Measurements from ENCODE around the gene UNC93A. TPM values are rescaled to one million over a fixed set of nuclear protein-coding genes. Genes with fewer than 3 reads are reported as not detected.
"Not testable (repeated sequence)": the region's sequence is repeated elsewhere in the genome, so short reads cannot be mapped to it uniquely, and the experiment has no call there.

Gene UNC93A
- total RNA-seq, 1 experiment from 2014 or later = not detected

GRCh38 chr6:167356874-167357273, 65.8 kb downstream of the UNC93A start:
- no peak for TF ChIP-seq CTCF (conservative IDR thresholded peaks at IDR 0.05; ENCODE audit: low read depth, low read length)
- no peak for TF ChIP-seq EZH2 (IDR thresholded peaks at IDR 0.05; ENCODE audit: borderline replicate concordance, low read depth, low read length, poor library complexity, severe bottlenecking)
- H3K27ac ChIP-seq (ENCODE audit: low read depth, low read length, poor library complexity, severe bottlenecking) = no peak overlapping the region
- no peak overlapping the region for H3K4me3 ChIP-seq (ENCODE audit: low read depth, low read length, poor library complexity, severe bottlenecking)
- intact Hi-C loops (cut with micrococcal nuclease; ENCODE audit: unreplicated experiment) = no loop called here
- H3K4me1 ChIP-seq (ENCODE audit: insufficient read depth, low read length, poor library complexity, severe bottlenecking) = no peaks in the 10 kb centered on the region
- no peaks in the 10 kb centered on the region for H3K36me3 ChIP-seq (ENCODE audit: insufficient read depth, low read length, poor library complexity, severe bottlenecking)
- H3K27me3 ChIP-seq (replicated peaks; ENCODE audit: insufficient read depth, low read depth, low read length, poor library complexity) = no peaks in the 10 kb centered on the region
- POLR2A ChIA-PET (ENCODE audit: low non-redundant PET) = no interaction called here
- no peak for DNase-seq (ENCODE audit: low spot score)
- BruUV-seq (replicated peaks) = no TSS peak
- CTCF ChIA-PET = no interaction called here
- H3K9me3 ChIP-seq (ENCODE audit: low read depth, low read length, poor library complexity, severe bottlenecking) = no peaks in the 10 kb centered on the region

- H3K36me3 ChIP-seq (ENCODE audit: insufficient read depth, low read length, poor library complexity, severe bottlenecking); H3K4me3 ChIP-seq (ENCODE audit: low read depth, low read length, poor library complexity, severe bottlenecking); intact Hi-C loops (cut with micrococcal nuclease; ENCODE audit: unreplicated experiment); POLR2A ChIA-PET (ENCODE audit: low non-redundant PET); CTCF ChIA-PET; H3K27ac ChIP-seq (ENCODE audit: low read depth, low read length, poor library complexity, severe bottlenecking); H3K4me1 ChIP-seq (ENCODE audit: insufficient read depth, low read length, poor library complexity, severe bottlenecking); H3K9me3 ChIP-seq (ENCODE audit: low read depth, low read length, poor library complexity, severe bottlenecking); DNase-seq (ENCODE audit: low spot score); BruUV-seq (replicated peaks); H3K27me3 ChIP-seq (replicated peaks; ENCODE audit: insufficient read depth, low read depth, low read length, poor library complexity): not testable (repeated sequence)
Observed at GRCh38 chr6:167358394-167358793, 67.3 kb downstream of the UNC93A start.

GRCh38 chr6:167361170-167361569, 70.1 kb downstream of the UNC93A start:
- H3K27me3 ChIP-seq (replicated peaks; ENCODE audit: insufficient read depth, low read depth, low read length, poor library complexity); DNase-seq (ENCODE audit: low spot score); POLR2A ChIA-PET (ENCODE audit: low non-redundant PET); H3K36me3 ChIP-seq (ENCODE audit: insufficient read depth, low read length, poor library complexity, severe bottlenecking); H3K27ac ChIP-seq (ENCODE audit: low read depth, low read length, poor library complexity, severe bottlenecking); H3K4me1 ChIP-seq (ENCODE audit: insufficient read depth, low read length, poor library complexity, severe bottlenecking); H3K9me3 ChIP-seq (ENCODE audit: low read depth, low read length, poor library complexity, severe bottlenecking); BruUV-seq (replicated peaks); intact Hi-C loops (cut with micrococcal nuclease; ENCODE audit: unreplicated experiment); H3K4me3 ChIP-seq (ENCODE audit: low read depth, low read length, poor library complexity, severe bottlenecking): not testable (repeated sequence)
- CTCF ChIA-PET = interaction anchor here (1.1 kb wide), 1 partner anchor 10 kb away, joined by 13 read pairs; no protein-coding TSS in a partner anchor

Other genes starting within 250 kb of the UNC93A start
- gene CCR6, start 168.2 kb upstream of the UNC93A start, total RNA-seq (2021) = not detected in 2 replicates
- not detected in 2 replicates for gene GPR31, start 133.3 kb upstream of the UNC93A start, total RNA-seq (2021)
- gene TTLL2, start 33.8 kb downstream of the UNC93A start, total RNA-seq (2021) = not detected in 2 replicates

Measured in A673 (cell line).